DND-41 (cell line): ENCODE results near the gene FSIP1.

Source experiments
- ATAC-seq: fragments of 200-7000 bp; cut with Tn5 transposase; 3 replicates; pipeline ENCODE4 v1.9.1; 2021; ENCODE audit warnings: low read depth; ENCODE audit not compliant: insufficient read depth
- DNase-seq: peaks from one replicate; pipeline ENCODE4 v3.0.0-alpha.2; 2020
- H2AFZ ChIP-seq: 2 replicates; pipeline ENCODE4 v1.6.0; 2012; ENCODE audit warnings: low read depth, low read length
- H3K27ac ChIP-seq: 2 replicates; pipeline ENCODE4 v1.5.1; 2012; ENCODE audit warnings: low read length, inconsistent platforms
- H3K27me3 ChIP-seq: fragments of 200-600 bp; sonication (generic); 2 replicates; pipeline ENCODE4 v1.6.0; 2012; ENCODE audit warnings: low read length, mild to moderate bottlenecking, inconsistent platforms; ENCODE audit not compliant: insufficient read depth, poor library complexity
- H3K36me3 ChIP-seq: 2 replicates; pipeline ENCODE4 v1.5.1; 2012; ENCODE audit warnings: low read length, inconsistent platforms; ENCODE audit not compliant: insufficient read depth
- H3K4me1 ChIP-seq: 2 replicates; pipeline ENCODE4 v1.5.1; 2012; ENCODE audit warnings: mild to moderate bottlenecking, low read length; ENCODE audit not compliant: insufficient read depth
- H3K4me2 ChIP-seq: 2 replicates; pipeline ENCODE4 v1.6.0; 2012; ENCODE audit warnings: mild to moderate bottlenecking, moderate library complexity, low read length, inconsistent platforms; ENCODE audit not compliant: insufficient read depth
- H3K4me3 ChIP-seq, 2 experiments: fragments of 200-600 bp in 1 of 2; shearing (Covaris generic) in 1 of 2; 2 replicates each; pipeline ENCODE4 v1.5.1; 2012 to 2016; ENCODE audit warnings: inconsistent platforms in 2 of 2, low read length in 2 of 2, mild to moderate bottlenecking in 2 of 2, low read depth in 1 of 2, moderate library complexity in 1 of 2
- H3K79me2 ChIP-seq: 2 replicates; pipeline ENCODE4 v1.6.0; 2012; ENCODE audit warnings: low read length, inconsistent platforms; ENCODE audit not compliant: insufficient read depth
- H3K9ac ChIP-seq: 2 replicates; pipeline ENCODE4 v1.6.0; 2012; ENCODE audit warnings: low read depth, mild to moderate bottlenecking, inconsistent platforms, low read length, moderate library complexity
- H3K9me3 ChIP-seq: 2 replicates; pipeline ENCODE4 v1.5.1; 2012; ENCODE audit warnings: low read length, moderate library complexity, mild to moderate bottlenecking, inconsistent platforms; ENCODE audit not compliant: insufficient read depth, severe bottlenecking
- H4K20me1 ChIP-seq: 2 replicates; pipeline ENCODE4 v1.6.0; 2012; ENCODE audit warnings: low read length; ENCODE audit not compliant: insufficient read depth
- CTCF ChIP-seq: IDR thresholded peaks from 2 replicates; pipeline ENCODE4 v1.5.1; 2012; ENCODE audit warnings: borderline replicate concordance, low read length, moderate library complexity, mild to moderate bottlenecking; ENCODE audit not compliant: poor library complexity, severe bottlenecking; ENCODE audit errors: extremely low read depth
- EZH2 ChIP-seq: IDR thresholded peaks from 3 replicates; pipeline ENCODE4 v1.6.1; 2012; ENCODE audit warnings: borderline replicate concordance, low read depth, mild to moderate bottlenecking, moderate library complexity, low read length, inconsistent platforms; ENCODE audit not compliant: severe bottlenecking

FSIP1 gene

GRCh38 chr15:39743611-39744010 lies 39.0 kb downstream of the FSIP1 start:
- TF ChIP-seq CTCF (no peak), EZH2 (no peak)
- Histone ChIP-seq H4K20me1 (no peaks in the 10 kb centered on the region), H3K9ac (no peak overlapping the region), H3K36me3 (no peaks in the 10 kb centered on the region), H2AFZ (no peak overlapping the region), H3K79me2 (no peaks in the 10 kb centered on the region), H3K4me1 (no peaks in the 10 kb centered on the region), H3K9me3 (no peaks in the 10 kb centered on the region), H3K4me3 (no peak overlapping the region), H3K27ac (no peak overlapping the region), H3K4me2 (no peak overlapping the region), H3K27me3 (peaks cover 23% of the 10 kb centered on the region)
- ATAC-seq = no peak
- no peak for DNase-seq

- H2AFZ ChIP-seq = no peak overlapping the region
- no peak overlapping the region for H3K27ac ChIP-seq
- no peaks in the 10 kb centered on the region for H3K36me3 ChIP-seq
- H3K4me1 ChIP-seq = no peaks in the 10 kb centered on the region
- H3K4me2 ChIP-seq = no peak overlapping the region
- ATAC-seq = no peak
- no peak overlapping the region for H3K4me3 ChIP-seq
- H3K79me2 ChIP-seq = no peaks in the 10 kb centered on the region
- peaks cover 11% of the 10 kb centered on the region for H3K27me3 ChIP-seq
- no peaks in the 10 kb centered on the region for H4K20me1 ChIP-seq
- H3K9ac ChIP-seq = no peak overlapping the region
- no peak for DNase-seq
- H3K9me3 ChIP-seq = no peaks in the 10 kb centered on the region
- TF ChIP-seq EZH2 (no peak), CTCF (no peak)
Observed at GRCh38 chr15:39741258-39741657, 41.4 kb downstream of the FSIP1 start.

GRCh38 chr15:39738998-39739397 lies 43.6 kb downstream of the FSIP1 start:
- Histone ChIP-seq H4K20me1 (no peaks in the 10 kb centered on the region), H3K4me3 (no peak overlapping the region), H3K27ac (no peak overlapping the region), H3K27me3 (peaks cover 8% of the 10 kb centered on the region), H3K4me2 (no peak overlapping the region), H3K9ac (no peak overlapping the region), H3K79me2 (no peaks in the 10 kb centered on the region), H3K4me1 (no peaks in the 10 kb centered on the region), H3K36me3 (no peaks in the 10 kb centered on the region), H3K9me3 (no peaks in the 10 kb centered on the region), H2AFZ (no peak overlapping the region)
- DNase-seq = no peak
- no peak for ATAC-seq
- TF ChIP-seq EZH2 (no peak), CTCF (no peak)

- Histone ChIP-seq H3K4me1 (no peaks in the 10 kb centered on the region), H3K79me2 (no peaks in the 10 kb centered on the region), H3K36me3 (no peaks in the 10 kb centered on the region), H3K9me3 (no peaks in the 10 kb centered on the region), H3K4me3 (no peak overlapping the region), H4K20me1 (no peaks in the 10 kb centered on the region), H2AFZ (no peak overlapping the region), H3K27me3 (peaks cover 8% of the 10 kb centered on the region), H3K4me2 (no peak overlapping the region), H3K27ac (no peak overlapping the region), H3K9ac (no peak overlapping the region)
- no peak for TF ChIP-seq EZH2
- TF ChIP-seq CTCF = no peak
- DNase-seq (no peak), ATAC-seq (no peak)
Observed at GRCh38 chr15:39737196-39737550, 45.5 kb downstream of the FSIP1 start.
